DOHH2 (cell line): Measurements from ENCODE around the gene SLC29A4.

Experiments
- EZH2phosphoT487 ChIP-seq: fragments of 200-600 bp; sonication (generic); IDR thresholded peaks from 2 replicates; pipeline ENCODE4 v1.6.1; 2017; ENCODE audit warnings: borderline replicate concordance, mild to moderate bottlenecking, antibody characterized with exemption, low read length, moderate library complexity, mixed read lengths
- TF ChIP-seq, protein P1 (sequence below): fragments of 200-600 bp; sonication (generic); IDR thresholded peaks from one replicate; pipeline ENCODE4 v1.5.1; 2014; ENCODE audit warnings: antibody characterized with exemption, mild to moderate bottlenecking, low read depth, low read length; ENCODE audit not compliant: poor library complexity, severe bottlenecking

DNA sequence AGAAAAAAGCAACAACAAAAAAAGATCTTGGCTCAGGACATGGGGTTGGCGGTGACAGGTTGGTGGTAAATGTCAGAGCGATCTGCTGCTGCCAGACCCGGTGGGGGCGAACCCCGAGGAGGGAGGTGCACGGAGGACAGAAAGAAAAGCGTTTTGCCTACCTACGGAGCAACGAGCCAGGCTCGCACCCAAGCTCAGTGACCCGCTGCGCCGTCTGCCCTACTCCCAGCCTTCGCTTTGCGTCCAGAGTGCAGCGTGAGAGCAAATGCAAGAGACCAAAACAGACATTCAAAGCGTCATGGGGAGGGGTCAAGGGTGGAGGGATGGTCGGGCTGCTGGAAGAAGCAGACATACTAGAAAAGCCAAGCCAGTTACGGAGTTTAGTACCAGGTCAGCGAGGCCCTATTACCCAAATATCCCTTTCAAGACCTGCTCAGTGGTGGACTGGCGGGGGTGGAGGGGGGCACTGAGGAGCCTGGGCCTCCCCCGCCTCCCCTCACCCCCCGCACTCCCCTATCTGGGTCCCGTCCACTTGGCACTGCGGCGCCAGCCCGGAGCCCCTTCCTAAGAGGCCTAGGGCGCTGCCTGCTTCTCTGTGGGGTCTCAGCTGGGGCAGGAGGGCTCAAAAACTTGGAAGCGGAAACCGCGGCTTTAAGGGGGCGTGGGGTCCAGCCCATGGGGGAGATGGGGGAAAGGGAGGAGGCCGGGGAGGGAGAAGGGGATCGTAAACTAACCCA lies 66.9 kb downstream of the SLC29A4 start:
- no peak for TF ChIP-seq EZH2phosphoT487
- TF ChIP-seq, protein P1, sequence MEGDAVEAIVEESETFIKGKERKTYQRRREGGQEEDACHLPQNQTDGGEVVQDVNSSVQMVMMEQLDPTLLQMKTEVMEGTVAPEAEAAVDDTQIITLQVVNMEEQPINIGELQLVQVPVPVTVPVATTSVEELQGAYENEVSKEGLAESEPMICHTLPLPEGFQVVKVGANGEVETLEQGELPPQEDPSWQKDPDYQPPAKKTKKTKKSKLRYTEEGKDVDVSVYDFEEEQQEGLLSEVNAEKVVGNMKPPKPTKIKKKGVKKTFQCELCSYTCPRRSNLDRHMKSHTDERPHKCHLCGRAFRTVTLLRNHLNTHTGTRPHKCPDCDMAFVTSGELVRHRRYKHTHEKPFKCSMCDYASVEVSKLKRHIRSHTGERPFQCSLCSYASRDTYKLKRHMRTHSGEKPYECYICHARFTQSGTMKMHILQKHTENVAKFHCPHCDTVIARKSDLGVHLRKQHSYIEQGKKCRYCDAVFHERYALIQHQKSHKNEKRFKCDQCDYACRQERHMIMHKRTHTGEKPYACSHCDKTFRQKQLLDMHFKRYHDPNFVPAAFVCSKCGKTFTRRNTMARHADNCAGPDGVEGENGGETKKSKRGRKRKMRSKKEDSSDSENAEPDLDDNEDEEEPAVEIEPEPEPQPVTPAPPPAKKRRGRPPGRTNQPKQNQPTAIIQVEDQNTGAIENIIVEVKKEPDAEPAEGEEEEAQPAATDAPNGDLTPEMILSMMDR = no peak
